GM18868 (cell line): ENCODE results near the gene DDX54.
"Not testable (repeated sequence)": the region's sequence is repeated elsewhere in the genome, so short reads cannot be mapped to it uniquely, and the experiment has no call there.

Experiments used
- ATAC-seq: cut with Tn5 transposase; IDR thresholded peaks from one replicate; pipeline ENCODE4 v1.9.1; 2021; ENCODE audit warnings: mild to moderate bottlenecking, moderate library complexity; ENCODE audit not compliant: unreplicated experiment

Gene DDX54

DNA sequence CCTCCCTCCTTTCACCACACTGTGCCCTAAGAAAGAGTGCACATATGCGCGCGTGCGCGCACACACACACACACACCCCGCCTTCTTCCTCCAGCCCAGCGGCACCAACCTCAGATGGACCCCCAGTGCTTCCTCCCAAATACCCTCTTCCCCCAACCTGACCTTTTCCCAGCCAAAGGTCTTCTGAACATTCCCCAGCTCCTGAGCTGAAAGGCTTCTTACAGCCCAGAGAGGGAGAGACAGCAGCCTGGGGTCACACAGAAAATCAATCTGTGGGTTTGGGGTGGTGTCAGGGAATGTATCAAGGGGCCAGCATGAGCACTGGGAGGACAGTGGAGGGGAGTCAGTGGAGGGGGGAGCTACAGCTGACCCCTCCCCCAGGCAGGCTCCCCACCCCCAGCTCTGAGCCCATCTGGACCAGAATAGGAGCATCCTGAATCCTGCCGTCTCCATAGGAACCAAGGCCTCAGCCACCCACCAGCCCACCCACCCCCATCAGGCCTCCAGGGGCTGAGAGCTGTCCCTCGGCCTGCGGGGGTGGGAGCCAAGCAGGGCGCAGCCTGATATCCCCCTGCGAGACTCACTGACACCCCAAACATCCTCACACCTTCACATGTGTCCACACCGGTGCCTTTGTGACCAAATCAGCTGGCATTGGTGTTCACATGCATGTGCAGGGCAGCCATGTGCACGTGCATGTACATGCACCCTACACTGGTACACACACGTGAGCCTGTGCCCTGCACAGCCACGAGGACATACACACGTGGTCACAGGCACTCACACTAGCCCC is 55.4 kb downstream of the DDX54 start:
- no peak for ATAC-seq

DNA sequence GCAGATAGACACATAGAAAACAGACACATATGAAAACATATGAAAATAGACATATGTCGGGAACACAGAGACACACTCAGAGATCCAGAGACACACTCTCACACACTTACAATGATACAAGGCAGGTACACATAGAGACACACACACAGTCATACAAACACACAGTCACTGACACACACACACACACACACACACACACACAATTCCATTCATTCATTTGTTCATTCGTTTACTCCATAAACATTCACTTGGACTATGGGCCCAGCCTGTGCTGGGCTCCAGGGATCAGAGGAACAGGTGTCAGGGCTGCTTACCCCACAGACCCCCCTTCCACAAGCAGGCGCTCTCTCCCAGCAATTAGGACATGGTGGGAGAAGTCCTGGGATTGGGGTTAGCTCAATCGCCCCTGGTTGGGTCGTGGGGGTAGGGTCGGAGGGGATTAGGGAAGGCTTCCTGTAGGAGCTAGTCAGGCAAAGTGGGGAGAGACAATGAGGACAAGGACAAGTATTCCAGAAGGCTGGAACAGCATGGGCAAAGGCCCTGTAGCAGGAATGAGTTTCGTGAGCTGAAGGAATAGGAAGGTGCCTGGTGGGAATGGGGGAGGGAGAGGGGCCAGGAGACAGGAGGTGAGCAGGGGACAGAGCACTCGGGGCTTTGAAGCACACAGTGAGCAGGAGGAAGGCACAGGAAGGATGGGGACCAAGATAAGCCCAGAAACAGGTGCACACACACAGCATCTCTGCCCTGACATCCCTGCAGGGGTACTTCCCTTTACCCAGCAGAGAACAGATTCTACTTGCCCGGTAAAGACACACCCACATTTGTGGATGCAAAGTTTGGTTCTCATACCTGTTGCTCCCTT is 56.2 kb downstream of the DDX54 start:
- ATAC-seq, result no peak

DNA sequence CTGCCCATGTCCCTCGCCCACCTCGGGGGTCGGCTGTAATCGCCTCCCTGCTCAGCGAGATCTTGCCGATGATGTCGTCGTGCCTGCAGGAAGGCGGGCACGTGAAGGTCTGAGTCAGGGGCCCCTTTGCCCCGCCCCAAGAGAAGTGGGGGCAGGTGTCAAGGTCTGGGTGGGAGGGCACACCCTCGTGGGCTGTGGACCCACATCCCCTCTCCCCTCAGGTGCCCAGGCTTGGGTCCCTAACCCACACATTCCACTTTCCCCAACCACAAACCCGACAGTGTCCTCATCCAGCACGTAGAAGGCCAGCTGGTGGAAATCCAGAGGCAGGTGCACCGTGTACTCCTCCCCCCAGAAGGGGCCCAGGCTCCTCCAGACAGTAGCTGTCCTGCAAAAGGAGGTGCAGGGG is 57.5 kb downstream of the DDX54 start:
- no peak for ATAC-seq

DNA sequence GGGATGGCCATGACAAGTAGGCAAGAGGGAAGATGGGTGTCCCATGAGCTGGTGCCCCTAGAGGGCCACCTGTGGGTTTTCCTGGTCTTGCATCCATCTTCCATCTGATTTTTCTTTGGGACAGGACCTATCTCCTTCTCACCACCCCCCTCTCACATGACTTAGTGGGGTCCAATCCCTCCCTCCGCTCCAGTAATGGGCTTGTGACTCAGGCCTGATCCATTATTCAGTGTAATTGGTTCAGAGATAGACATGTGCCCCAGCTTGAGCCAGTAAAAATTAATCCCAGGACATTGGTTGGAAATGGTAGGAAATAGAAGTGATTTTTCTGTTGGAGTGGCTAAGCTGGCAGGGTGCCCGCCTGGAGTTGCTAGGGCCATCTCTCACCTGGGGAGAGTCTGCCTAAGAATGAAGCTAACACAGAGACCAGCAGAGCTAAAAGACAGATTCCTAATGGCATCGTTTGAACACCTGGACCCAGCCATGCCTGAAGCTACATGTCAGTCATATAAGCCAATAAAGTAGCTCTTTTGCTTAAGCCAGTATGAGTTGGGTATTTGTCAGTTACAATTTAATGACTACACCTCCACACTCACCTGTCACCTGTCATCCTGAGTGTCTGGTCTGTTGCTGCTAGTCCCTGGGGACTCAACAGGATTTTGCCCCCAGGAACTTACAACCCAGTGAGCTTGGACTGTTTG is 64.5 kb downstream of the DDX54 start:
- no peak for ATAC-seq

DNA sequence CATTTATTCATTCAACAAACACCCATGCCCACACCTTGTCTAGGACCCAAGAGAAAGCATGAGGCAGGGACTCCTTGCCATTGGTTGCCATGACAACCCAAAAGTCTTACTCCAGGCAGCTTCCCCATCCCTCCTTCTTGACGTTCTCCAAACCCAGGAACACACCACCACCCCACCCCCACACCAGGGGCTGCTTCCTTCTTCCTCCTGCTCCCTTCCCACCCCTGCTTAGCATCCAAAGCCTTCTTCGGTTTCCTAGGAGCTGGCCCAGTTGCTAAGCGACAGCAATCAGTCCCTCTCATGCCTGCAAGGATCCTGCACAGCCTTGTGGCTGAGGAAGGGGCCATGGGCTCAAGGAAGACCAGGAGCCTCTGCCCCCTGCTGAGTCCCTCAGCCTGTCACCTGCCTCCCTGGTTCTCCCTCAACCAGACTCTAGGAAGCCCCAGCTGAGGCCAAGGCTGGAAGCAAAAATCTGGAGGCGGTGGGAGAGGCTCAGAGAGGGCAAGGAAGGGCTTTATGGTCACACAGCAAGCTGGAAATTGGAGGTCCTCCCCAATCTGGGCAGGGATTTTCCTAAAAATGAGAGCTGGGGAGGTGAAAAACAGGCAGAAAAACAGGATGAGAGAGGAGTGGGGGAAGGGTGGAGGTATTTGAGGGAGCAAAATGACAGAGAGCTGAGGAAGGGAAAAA is 65.2 kb downstream of the DDX54 start:
- ATAC-seq, result no peak

DNA sequence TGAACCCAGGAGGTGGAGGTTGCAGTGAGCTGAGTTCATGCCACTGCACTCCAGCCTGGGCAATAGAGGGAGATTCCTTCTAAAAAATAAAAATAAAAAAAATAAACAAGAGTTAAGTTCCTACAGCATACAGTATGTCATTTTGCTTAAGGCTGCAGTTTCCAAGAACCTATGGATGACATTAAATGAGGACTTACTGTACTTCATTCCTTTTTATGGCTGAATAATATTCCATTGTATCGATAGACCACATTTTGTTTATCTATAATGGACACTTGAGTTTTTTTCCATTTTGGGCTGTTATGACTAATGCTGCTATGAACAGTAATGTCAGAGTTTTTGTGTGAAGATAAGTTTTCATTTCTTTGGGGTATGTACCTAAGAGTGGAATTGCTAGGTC is 67.1 kb downstream of the DDX54 start:
- ATAC-seq, result no peak

DNA sequence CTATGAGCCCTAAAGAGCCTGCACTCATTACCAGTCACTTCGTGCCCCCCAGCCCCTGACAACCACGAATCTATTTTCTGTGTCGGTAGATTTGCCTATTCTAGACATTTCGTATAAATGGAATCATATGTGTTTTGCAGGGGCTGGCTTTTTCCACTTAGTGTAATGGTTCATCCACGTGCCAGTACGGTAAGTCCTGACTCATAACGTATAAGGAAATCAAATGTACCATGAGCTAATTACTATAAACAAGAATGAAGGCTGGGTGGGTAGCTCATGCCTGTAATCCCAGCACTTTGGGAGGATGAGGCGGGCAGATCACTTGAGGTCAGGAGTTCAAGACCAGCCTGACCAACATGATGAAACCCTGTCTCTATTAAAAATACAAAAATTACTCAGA is 67.6 kb downstream of the DDX54 start:
- not testable (repeated sequence) for ATAC-seq

DNA sequence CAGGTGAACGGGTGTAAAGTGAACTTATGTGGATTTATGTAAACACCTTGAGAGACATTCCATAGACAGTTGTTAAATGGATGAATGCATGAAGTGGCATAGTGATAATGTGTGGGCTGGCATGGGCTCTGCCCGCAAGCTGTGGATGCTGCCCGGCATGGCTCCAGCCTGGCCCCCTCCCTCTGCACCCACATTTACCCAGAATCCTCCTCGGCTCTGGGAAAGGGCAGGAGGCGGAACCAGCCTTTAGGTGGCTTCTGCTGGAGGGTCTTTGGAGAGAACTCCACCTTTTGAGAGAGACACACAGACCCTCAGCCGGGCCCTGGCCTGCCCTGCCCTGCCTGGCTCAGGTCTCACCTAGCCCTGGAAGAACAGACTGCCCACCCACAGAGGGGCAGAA is 68.4 kb downstream of the DDX54 start:
- ATAC-seq, result no peak

DNA sequence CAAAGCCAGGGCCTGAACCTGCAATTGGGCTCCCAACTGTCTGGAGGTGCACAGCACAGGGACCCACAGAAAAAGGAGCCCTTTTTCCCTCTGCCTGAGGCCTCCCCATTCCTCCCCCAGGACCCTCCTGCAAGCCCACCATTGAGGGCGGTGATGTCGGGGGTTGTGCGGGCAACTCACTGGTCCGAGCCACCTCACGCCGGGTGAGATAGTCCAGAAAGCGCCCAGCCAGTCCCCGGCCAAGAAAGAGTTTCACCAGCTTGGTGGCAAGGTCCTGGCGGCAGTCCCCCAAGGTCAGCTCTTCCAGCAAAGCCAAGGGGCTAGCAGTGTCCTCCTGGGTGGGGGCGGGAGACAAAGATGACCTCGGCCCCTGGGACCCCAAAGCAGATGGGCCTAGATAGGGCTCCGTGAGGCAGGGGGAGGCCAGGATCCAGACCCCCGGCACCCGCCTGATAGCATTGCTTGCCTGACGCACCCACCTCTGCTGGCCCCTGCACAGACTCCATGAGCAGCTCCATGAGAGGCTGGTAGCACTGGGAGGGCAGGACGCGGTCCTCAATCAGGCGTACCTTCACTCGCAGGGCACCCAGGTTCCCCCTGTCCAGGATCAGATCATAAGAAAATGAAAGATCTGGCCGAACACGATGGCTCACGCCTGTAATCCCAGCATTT is 69.7 kb downstream of the DDX54 start:
- ATAC-seq, result no peak

DNA sequence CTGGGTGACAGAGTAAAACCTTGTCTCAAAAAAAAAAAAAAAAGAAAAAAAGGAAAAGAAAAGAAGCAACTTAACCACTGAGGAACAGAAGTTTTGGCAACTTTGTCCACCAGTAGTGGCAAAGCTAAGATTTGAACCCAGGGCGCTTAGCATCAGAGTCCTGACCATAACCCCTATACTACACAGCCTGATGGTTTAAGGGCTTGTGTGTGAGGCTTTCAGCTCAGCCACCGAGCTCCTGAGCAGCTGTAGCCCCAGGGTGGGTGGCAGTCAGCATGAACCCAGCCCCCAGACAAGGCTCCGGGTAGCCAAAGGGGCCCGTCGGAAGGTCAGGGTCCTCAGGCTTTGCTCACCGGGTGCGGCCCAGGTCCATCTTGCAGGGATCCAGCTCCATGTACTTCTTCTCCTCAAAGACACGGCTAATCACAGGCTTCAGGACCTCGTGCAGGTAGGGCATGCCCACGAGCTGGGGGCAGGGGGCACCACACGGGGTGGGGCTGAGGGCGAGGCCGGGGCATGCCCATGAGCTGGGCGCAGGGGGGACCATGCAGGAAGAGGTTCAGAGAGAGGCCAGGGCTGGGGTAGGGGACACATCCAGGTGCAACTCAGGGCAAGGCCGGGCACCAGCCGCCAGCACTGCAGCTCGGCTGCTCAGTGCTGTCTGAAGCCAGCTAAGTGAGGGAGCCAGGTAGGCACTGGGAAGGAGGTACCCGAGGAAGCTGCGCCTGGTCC is 70.7 kb downstream of the DDX54 start:
- ATAC-seq, result no peak

DNA sequence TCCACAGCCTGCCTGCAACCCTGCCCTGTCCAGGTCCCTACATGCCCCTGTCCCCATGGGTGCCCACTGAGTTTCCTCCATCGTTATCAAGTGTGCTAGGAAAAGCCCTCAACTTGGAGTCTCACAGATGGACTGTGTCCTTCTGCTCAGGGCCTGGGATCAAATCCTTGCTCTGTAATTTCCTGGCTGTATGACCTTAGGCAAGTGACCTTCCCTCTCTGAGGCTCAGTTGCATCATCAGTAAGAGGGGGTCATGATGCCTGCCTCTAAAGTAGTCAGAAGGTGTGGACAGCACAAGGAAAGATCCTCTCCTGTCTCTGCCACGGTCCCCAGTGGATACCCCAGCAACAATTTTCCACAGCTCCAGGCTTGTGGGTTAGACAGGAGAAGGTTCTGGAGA is 71.9 kb downstream of the DDX54 start:
- ATAC-seq, result no peak

DNA sequence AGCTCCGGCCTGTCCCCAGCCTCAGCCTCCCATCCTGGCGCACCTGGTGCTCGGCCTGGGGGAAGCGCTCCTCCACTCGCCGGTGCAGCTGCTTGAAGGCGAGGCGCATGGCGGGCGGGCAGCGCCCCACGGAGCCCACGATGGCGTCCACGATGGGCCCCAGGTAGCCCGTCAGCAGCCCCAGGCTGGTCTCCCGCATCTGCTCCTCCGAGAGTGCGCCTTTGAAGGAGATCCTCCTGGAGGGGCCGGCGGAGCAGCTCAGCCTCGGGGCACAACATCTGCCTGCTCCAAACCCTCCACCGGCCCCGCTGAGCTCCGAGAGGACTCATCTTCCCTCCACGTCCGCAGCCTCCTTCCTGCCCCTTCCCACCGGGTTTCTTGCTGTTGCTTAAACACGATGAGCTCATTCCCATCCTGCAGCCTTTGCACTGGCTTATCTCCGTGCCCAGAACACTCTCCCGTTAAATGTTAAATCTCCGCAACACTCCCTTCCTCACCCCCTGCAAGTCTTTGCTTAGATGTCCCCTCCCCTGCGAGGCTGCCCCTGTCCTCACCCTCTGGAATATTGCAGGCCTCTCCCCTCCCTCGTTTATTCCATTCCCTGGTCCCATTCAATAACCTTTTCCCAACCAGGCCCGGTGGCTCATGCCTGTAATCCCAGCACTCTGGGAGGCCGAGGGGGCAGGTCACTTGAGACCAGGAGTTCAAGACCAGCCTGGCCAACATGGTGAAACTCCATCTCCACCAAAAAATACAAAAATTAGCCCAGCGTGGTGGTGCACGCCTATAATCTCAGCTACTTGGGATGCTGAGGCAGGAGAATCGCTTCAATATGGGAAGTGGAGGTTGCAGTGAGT is 73.0 kb downstream of the DDX54 start:
- no peak for ATAC-seq

DNA sequence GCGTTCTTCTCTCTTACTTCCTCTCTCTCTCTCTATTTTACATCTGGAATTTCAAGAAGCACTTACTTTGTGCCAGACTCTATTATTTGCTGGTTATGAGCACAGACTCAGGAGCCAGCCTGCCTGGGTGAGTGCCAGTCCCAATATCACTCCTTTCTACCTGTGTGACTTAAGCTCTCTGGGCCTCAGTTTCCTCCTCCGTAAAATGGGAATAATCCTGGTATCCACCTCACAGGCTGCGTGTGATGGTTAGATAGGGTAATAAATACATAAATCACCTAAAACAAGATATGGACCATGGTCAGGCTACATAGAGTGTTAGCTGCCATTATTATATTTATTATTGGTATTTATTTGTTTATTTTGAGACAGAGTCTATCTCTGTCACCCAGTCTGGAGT is 74.0 kb downstream of the DDX54 start:
- no peak for ATAC-seq

DNA sequence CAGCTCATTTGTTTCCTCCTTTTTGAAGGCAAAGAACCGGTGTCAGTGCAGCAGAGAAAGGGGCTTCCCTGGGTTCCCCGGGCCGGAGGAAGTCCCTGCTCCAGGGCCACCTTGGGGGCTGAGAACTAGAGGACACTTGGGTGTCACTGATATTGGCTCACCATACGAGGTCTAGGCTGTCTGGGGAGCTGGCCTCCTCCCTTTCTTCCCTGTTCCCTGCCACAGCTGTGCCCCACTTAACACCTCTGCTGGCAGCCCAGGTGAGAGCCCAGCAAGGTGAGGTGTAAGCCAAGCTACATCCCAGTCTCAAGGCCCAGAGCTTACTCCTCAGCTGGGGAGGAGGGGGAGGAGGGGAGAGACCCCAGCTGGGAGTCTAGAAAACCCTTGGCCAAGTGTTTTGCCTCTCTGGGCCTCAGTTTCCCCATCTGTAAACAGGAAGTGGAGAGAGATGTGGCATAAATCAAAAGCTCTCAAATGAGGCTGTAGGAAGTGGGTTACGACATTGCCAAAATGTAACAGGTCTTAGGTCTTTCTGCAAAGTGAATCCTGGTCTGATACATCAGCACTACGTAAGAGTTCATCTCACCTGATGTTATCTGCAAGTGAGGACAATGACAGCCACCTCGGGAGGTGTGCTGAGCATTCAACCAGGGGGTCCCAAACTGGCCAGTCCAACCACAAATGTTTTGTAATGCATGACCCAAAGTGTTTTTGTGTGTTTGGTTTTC is 75.2 kb downstream of the DDX54 start:
- ATAC-seq, result no peak

DNA sequence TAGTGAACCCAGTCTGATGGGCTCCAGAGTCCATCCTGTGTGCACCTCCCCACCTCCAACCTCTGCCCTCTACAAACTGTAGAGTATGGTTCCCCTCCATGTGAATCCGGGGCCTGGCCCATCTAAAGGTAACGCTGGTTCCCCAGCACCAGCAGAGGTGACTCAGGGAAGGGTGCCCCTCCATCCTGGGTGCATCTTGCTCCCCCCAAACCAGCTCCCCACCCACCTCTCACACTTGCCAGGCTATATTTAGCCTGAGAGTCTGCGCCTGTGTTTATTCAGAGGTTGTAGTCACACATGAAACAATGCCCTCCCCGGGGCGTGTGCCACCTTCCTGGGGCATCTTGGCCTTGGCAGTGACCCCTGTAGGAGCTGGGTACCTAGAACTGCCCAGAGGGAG is 75.9 kb downstream of the DDX54 start:
- ATAC-seq, result no peak

DNA sequence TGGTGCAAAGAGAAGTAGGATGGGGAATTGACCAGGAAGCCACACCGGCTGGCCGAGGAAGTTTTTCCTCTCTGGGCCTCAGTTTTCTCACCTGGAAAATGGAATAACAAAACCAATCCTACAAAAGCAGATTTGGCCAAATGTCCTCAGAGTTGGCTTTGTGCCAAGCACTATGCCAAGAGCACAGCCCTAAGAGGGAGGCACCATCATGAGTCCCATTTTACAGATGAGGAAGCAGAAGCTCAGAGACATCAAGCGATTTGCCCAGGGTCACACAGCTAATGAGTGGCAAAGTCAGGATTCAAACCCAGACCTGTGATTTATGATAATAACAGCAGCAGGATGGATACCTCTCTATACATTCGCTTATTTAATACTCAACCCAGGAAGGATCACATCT is 77.0 kb downstream of the DDX54 start:
- ATAC-seq, result no peak
